B cell (primary cell): ENCODE results near the gene TRIM40. TPM values are rescaled to one million over a fixed set of nuclear protein-coding genes. Genes with fewer than 3 reads are reported as not detected.

Experiments
- ATAC-seq: fragments of 200-7000 bp; cut with Tn5 transposase; one replicate; pipeline ENCODE4 v1.10.0; 2021; ENCODE audit warnings: low read depth, mild to moderate bottlenecking, moderate number of reproducible peaks, moderate library complexity
- CTCF ChIA-PET: fragments of 350-600 bp; sonication (Branson Sonifier 250); formaldehyde crosslinking; loops from one replicate; lab custom pipeline; 2021; ENCODE audit warnings: antibody characterized with exemption, inconsistent platforms; lab: Charles Lee
- POLR2A ChIA-PET: fragments of 350-600 bp; sonication (Branson Sonifier 250); formaldehyde crosslinking; loops from one replicate; lab custom pipeline; 2021; ENCODE audit warnings: antibody characterized with exemption; lab: Charles Lee
- DNase-seq: peaks from one replicate; pipeline ENCODE4 v3.0.0; 2013
- H2AFZ ChIP-seq: 2 replicates; pipeline ENCODE4 v1.6.1; 2012; ENCODE audit warnings: mild to moderate bottlenecking, low read depth, low read length; ENCODE audit not compliant: insufficient read depth, poor library complexity, severe bottlenecking
- H3K27ac ChIP-seq, 2 donors: 1 replicate in 1 of 2; 2 replicates in 1 of 2; pipeline ENCODE4 v1.5.1; 2012 to 2013; ENCODE audit warnings: low read length in 2 of 2, mild to moderate bottlenecking in 2 of 2, moderate library complexity in 1 of 2
- H3K27me3 ChIP-seq, 4 experiments: fragments of 200-600 bp in 1 of 4; sonication (generic) in 1 of 4; replicated peaks in 1 of 4; 1 replicate in 2 of 4; 2 replicates in 2 of 4; pipeline versions ENCODE4 v1.6.1 to v1.7.0; 2013 to 2016; ENCODE audit warnings: low read length in 3 of 4, mild to moderate bottlenecking in 2 of 4, mixed read lengths in 1 of 4, moderate library complexity in 1 of 4; ENCODE audit not compliant: insufficient read depth in 4 of 4, control insufficient read depth in 3 of 4; ENCODE audit errors: control extremely low read depth in 1 of 4
- H3K36me3 ChIP-seq, 2 experiments: replicated peaks in 1 of 2; 1 replicate in 1 of 2; 2 replicates in 1 of 2; pipeline versions ENCODE4 v1.6.1 to v1.7.1; 2013; ENCODE audit warnings: low read length in 1 of 2; ENCODE audit not compliant: insufficient read depth in 2 of 2, control insufficient read depth in 1 of 2; ENCODE audit errors: control extremely low read depth in 1 of 2, extremely low read depth in 1 of 2
- H3K4me1 ChIP-seq, 2 donors: fragments of 200-600 bp in 1 of 2; sonication (generic) in 1 of 2; 1 replicate in 1 of 2; 2 replicates in 1 of 2; pipeline versions ENCODE4 v1.5.1 to v1.6.1; 2013 to 2017; ENCODE audit warnings: low read length in 2 of 2; ENCODE audit not compliant: control insufficient read depth in 2 of 2, insufficient read depth in 2 of 2
- H3K4me2 ChIP-seq: replicated peaks from 2 replicates; pipeline ENCODE3; 2012; ENCODE audit warnings: mild to moderate bottlenecking, low read depth, low read length; ENCODE audit not compliant: poor library complexity, severe bottlenecking
- H3K4me3 ChIP-seq, 5 experiments: fragments of 200-600 bp in 1 of 5; sonication (generic) in 1 of 5; 1 replicate in 3 of 5; 2 replicates in 2 of 5; pipeline versions ENCODE4 v1.5.1 to v1.7.0; 2011 to 2016; ENCODE audit warnings: low read length in 4 of 5, mild to moderate bottlenecking in 4 of 5, low read depth in 2 of 5, control low read depth in 1 of 5, moderate library complexity in 1 of 5; ENCODE audit not compliant: insufficient read depth in 1 of 5; ENCODE audit errors: control extremely low read depth in 1 of 5, extremely low read depth in 1 of 5
- H3K79me2 ChIP-seq: fragments of 200-600 bp; sonication (generic); one replicate; pipeline ENCODE4 v1.6.0; 2016; ENCODE audit warnings: low read length; ENCODE audit not compliant: control insufficient read depth, insufficient read depth
- H3K9ac ChIP-seq: fragments of 200-600 bp; sonication (generic); 2 replicates; pipeline ENCODE4 v1.6.1; 2017; ENCODE audit warnings: mild to moderate bottlenecking, low read length, moderate library complexity
- H3K9me3 ChIP-seq, 3 donors: one replicate each; pipeline versions ENCODE4 v1.6.1 to v1.7.1; 2013; ENCODE audit warnings: low read length in 2 of 3; ENCODE audit not compliant: control insufficient read depth in 2 of 3, insufficient read depth in 1 of 3; ENCODE audit errors: control extremely low read depth in 1 of 3
- H4K20me1 ChIP-seq: 2 replicates; pipeline ENCODE4 v1.6.0; 2012; ENCODE audit warnings: mild to moderate bottlenecking, low read length; ENCODE audit not compliant: insufficient read depth, control insufficient read depth, poor library complexity, severe bottlenecking
- H3K27ac Mint-ChIP-seq: one replicate; pipeline ENCODE4 v1.8.0; 2021; ENCODE audit warnings: mixed read lengths
- H3K27me3 Mint-ChIP-seq: one replicate; pipeline ENCODE4 v1.8.0; 2021; ENCODE audit warnings: mixed read lengths
- H3K4me1 Mint-ChIP-seq: one replicate; pipeline ENCODE4 v1.8.0; 2021; ENCODE audit warnings: mixed read lengths
- H3K4me3 Mint-ChIP-seq: one replicate; pipeline ENCODE4 v1.8.0; 2021; ENCODE audit warnings: mixed read lengths
- H3K9me3 Mint-ChIP-seq: one replicate; pipeline ENCODE4 v1.8.0; 2022; ENCODE audit warnings: mixed read lengths; ENCODE audit not compliant: insufficient read depth
- EZH2 ChIP-seq: IDR thresholded peaks from 2 replicates; pipeline ENCODE4 v1.6.1; 2012; ENCODE audit warnings: borderline replicate concordance, low read depth, mild to moderate bottlenecking, moderate library complexity, low read length; ENCODE audit not compliant: insufficient read depth, poor library complexity, severe bottlenecking
- WGBS: methylation state at CpG from one replicate; pipeline ENCODE4 v1.1.5; 2013; ENCODE audit warnings: missing lambda C conversion rate; ENCODE audit not compliant: insufficient coverage; 5-methylcytosine and 5-hydroxymethylcytosine counted together
- intact Hi-C: fragments of 100-400 bp; cut with micrococcal nuclease; formaldehyde crosslinking; loops from one replicate; pipeline ENCODE4 v1.10.0; 2022
- polyA plus RNA-seq: library from polyadenylated mRNA; depleted of rRNA; stranded (reverse); fragments of >200 nt; gene quantifications from 2 replicates; pipeline ENCODE4 v1.2.3, GENCODE V29; 2012
- total RNA-seq, 2 donors: library from RNA; stranded (reverse); fragments of 120-200 nt in 1 of 2; gene quantifications; 1 replicate in 1 of 2; 2 replicates in 1 of 2; pipeline versions ENCODE4 v1.2.3 to v1.2.4, GENCODE V29; 2013 to 2022
- TF ChIP-seq, protein P1 (sequence below): fragments of 200-600 bp; IDR thresholded peaks from one replicate; pipeline ENCODE4 v1.8.0; 2022; ENCODE audit warnings: antibody characterized with exemption, mild to moderate bottlenecking

The TRIM40 gene
- total and polyA plus RNA-seq, 2 donors (not counting 1 experiment from before 2014, with no cell fraction given): not detected

- H3K27me3 ChIP-seq: peaks cover 0 to 23% (median 11%) of the 10 kb centered on the region in 4 experiments
- Mint-ChIP-seq H3K9me3 (no peaks in the 10 kb centered on the region), H3K27me3 (peaks cover 60% of the 10 kb centered on the region), H3K4me1 (no peaks in the 10 kb centered on the region), H3K27ac (no peak overlapping the region), H3K4me3 (no peak overlapping the region)
- WGBS: 58% methylated on average over 27 of the region's 27 CpGs
- CTCF ChIA-PET: interaction anchor here (0.9 kb wide), 1 partner anchor 20 kb away, joined by 4 read pairs; no protein-coding TSS in a partner anchor
- TF ChIP-seq, protein P1, sequence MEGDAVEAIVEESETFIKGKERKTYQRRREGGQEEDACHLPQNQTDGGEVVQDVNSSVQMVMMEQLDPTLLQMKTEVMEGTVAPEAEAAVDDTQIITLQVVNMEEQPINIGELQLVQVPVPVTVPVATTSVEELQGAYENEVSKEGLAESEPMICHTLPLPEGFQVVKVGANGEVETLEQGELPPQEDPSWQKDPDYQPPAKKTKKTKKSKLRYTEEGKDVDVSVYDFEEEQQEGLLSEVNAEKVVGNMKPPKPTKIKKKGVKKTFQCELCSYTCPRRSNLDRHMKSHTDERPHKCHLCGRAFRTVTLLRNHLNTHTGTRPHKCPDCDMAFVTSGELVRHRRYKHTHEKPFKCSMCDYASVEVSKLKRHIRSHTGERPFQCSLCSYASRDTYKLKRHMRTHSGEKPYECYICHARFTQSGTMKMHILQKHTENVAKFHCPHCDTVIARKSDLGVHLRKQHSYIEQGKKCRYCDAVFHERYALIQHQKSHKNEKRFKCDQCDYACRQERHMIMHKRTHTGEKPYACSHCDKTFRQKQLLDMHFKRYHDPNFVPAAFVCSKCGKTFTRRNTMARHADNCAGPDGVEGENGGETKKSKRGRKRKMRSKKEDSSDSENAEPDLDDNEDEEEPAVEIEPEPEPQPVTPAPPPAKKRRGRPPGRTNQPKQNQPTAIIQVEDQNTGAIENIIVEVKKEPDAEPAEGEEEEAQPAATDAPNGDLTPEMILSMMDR: no peak
- no peak for TF ChIP-seq EZH2
- peaks cover 0 to 7% of the 10 kb centered on the region in 2 donors for H3K4me1 ChIP-seq
- no peak overlapping the region for H3K4me3 ChIP-seq
- intact Hi-C loops: no loop called here
- DNase-seq (no peak), ATAC-seq (no peak)
- no peaks in the 10 kb centered on the region for H3K79me2 ChIP-seq
- no peaks in the 10 kb centered on the region for H3K9me3 ChIP-seq
- no peaks in the 10 kb centered on the region for H3K36me3 ChIP-seq
- no peak overlapping the region for H3K9ac ChIP-seq
- no peak overlapping the region for H3K27ac ChIP-seq
- no peak overlapping the region for H2AFZ ChIP-seq
- H3K4me2 ChIP-seq: no peak overlapping the region
- no peaks in the 10 kb centered on the region for H4K20me1 ChIP-seq
- POLR2A ChIA-PET: no interaction called here
Observed at GRCh38 chr6:30111266-30111856, 24.6 kb upstream of the TRIM40 start.

- H3K9ac ChIP-seq: no peak overlapping the region
- H3K4me1 Mint-ChIP-seq: no peaks in the 10 kb centered on the region
Observed at GRCh38 chr6:30112402-30112994, 23.4 kb upstream of the TRIM40 start.

More at GRCh38 chr6:30112402-30112994, 23.4 kb upstream of the TRIM40 start:
- Histone ChIP-seq H3K27ac (no peak overlapping the region), H3K36me3 (no peaks in the 10 kb centered on the region), H3K27me3 (peaks cover 0 to 21% (median 11%) of the 10 kb centered on the region in 4 experiments), H2AFZ (no peak overlapping the region), H3K4me1 (peaks cover 0 to 7% of the 10 kb centered on the region in 2 donors), H3K4me3 (no peak overlapping the region), H3K9me3 (no peaks in the 10 kb centered on the region), H3K79me2 (no peaks in the 10 kb centered on the region), H4K20me1 (no peaks in the 10 kb centered on the region), H3K4me2 (no peak overlapping the region)
- CTCF ChIA-PET: interaction anchor here (0.9 to 1.2 kb wide), 3 partner anchors 9 to 265 kb away, joined by 3 to 5 read pairs (median 4); no protein-coding TSS in a partner anchor
- POLR2A ChIA-PET: no interaction called here
- DNase-seq (no peak), ATAC-seq (no peak)
- Mint-ChIP-seq H3K27me3 (peaks cover 54% of the 10 kb centered on the region), H3K27ac (no peak overlapping the region), H3K4me3 (no peak overlapping the region), H3K9me3 (no peaks in the 10 kb centered on the region)
- intact Hi-C loops: no loop called here
- WGBS: 72% methylated on average over 10 of the region's 10 CpGs
- no peak for TF ChIP-seq EZH2
- TF ChIP-seq, protein P1: no peak
